ELF-1 (cell line): ENCODE data around the gene GPALPP1.
"Not testable (repeated sequence)": the region's sequence is repeated elsewhere in the genome, so short reads cannot be mapped to it uniquely, and the experiment has no call there.

Experiments used
- DNase-seq: peaks from one replicate; pipeline ENCODE4 v3.0.0-alpha.2; 2016; ENCODE audit warnings: low read depth, low spot score

Gene GPALPP1

GRCh38 chr13:45063261-45063860 lies 74.0 kb downstream of the GPALPP1 start:
- DNase-seq: no peak

GRCh38 chr13:45063889-45064288 lies 74.6 kb downstream of the GPALPP1 start:
- DNase-seq: not testable (repeated sequence)

GRCh38 chr13:45064889-45065288 lies 75.6 kb downstream of the GPALPP1 start:
- no peak for DNase-seq

- no peak for DNase-seq
These were observed 79.0 kb downstream of the GPALPP1 start for GRCh38 chr13:45068036-45069001.

GRCh38 chr13:45073809-45074208 lies 84.5 kb downstream of the GPALPP1 start:
- DNase-seq: peak; percentile 12

DNA sequence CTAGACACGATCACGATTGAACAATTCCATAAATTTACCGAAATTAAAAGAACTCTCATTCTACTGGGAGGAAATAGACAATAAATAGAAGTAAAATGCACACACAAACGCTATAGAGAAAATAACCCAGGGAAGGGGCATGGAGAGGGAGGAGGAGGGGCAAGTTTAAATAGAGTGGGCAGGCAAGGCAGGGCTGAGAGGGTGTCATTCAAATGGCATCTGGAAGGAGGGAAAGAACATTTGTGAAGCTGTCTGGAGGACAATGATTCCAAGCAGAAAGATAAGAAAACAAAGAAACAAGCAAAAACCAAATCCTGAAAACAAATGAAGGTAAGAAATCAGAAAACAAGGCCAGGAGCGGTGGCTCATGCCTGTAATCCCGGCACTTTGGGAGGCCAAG lies 85.4 kb downstream of the GPALPP1 start:
- peak; percentile 22 for DNase-seq

DNA sequence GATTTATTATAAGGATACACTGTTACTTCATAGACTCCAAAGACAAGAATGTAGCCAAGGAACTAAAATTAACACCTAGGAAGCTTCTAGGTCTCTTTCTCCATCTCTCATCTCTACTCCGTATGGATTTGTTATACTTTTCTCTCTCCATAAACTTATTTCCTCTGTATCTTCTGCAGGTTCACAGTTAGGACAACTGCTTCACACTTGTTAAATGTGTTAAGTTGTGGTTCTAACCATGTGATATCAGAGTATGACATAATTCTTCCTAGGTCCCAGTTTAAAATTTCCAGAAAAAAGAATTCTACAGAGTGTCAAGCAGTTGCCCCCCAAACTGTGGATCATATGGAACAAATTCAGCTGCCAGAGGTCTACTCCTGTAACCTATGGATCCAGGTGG lies 88.7 kb downstream of the GPALPP1 start:
- DNase-seq: no peak
